Gastroesophageal sphincter (tissue), 4 donors: ENCODE results near the gene FBL. TPM values are rescaled to one million over a fixed set of nuclear protein-coding genes. Genes with fewer than 3 reads are reported as not detected.

Source experiments
- ATAC-seq: fragments of 150-250 bp; one replicate; pipeline ENCODE4 v1.9.1; 2016; ENCODE audit warnings: mild to moderate bottlenecking, moderate library complexity
- H3K27ac ChIP-seq, 4 donors: fragments of 200-600 bp; sonication (generic) in 3 of 4; 1 replicate in 3 of 4; 2 replicates in 1 of 4; pipeline ENCODE4 v1.5.1; 2016 to 2019
- H3K27me3 ChIP-seq: fragments of 200-600 bp; sonication (generic); one replicate; pipeline ENCODE4 v1.5.1; 2019
- H3K36me3 ChIP-seq, 2 donors: fragments of 200-600 bp; sonication (generic); one replicate each; pipeline ENCODE4 v1.5.1; 2019; ENCODE audit warnings: control low read depth in 1 of 2
- H3K4me1 ChIP-seq, 3 donors: fragments of 200-600 bp; sonication (generic); 1 replicate in 2 of 3; 2 replicates in 1 of 3; pipeline ENCODE4 v1.5.1; 2016 to 2019; ENCODE audit warnings: control low read depth in 2 of 3
- H3K4me3 ChIP-seq, 2 donors: fragments of 200-600 bp; sonication (generic); one replicate each; pipeline ENCODE4 v1.5.1; 2019; ENCODE audit warnings: mild to moderate bottlenecking in 1 of 2, moderate library complexity in 1 of 2
- H3K9me3 ChIP-seq, 3 donors: fragments of 200-600 bp; sonication (generic); one replicate each; pipeline ENCODE4 v1.5.1; 2017 to 2019; ENCODE audit warnings: control low read depth in 2 of 3
- EP300 ChIP-seq: sonication (generic); formaldehyde crosslinking; IDR thresholded peaks from one replicate; pipeline ENCODE4 v1.6.1; 2017; ENCODE audit warnings: antibody characterized with exemption, mild to moderate bottlenecking
- POLR2A ChIP-seq, 2 donors: fragments of 450-650 bp; IDR thresholded peaks; one replicate each; pipeline ENCODE4 v1.6.1; 2017; ENCODE audit warnings: antibody characterized with exemption in 2 of 2, mild to moderate bottlenecking in 2 of 2, moderate library complexity in 1 of 2
- POLR2AphosphoS5 ChIP-seq: sonication (generic); formaldehyde crosslinking; IDR thresholded peaks from one replicate; pipeline ENCODE4 v1.6.1; 2017; ENCODE audit warnings: antibody characterized with exemption
- WGBS, 2 donors: methylation state at CpG; one replicate each; pipeline ENCODE4 v1.1.5; 2018; ENCODE audit warnings: low coverage in 1 of 2; 5-methylcytosine and 5-hydroxymethylcytosine counted together
- total RNA-seq, 4 donors: library from RNA; depleted of rRNA; stranded (reverse); fragments of >200 nt; gene quantifications; one replicate each; pipeline ENCODE4 v1.1.0, GENCODE V29; 2016
- TF ChIP-seq, protein P1 (sequence below), 4 experiments: fragments of 200-600 bp in 2 of 4; fragments of 450-650 bp in 2 of 4; sonication (generic) in 1 of 4; IDR thresholded peaks; one replicate each; pipeline ENCODE4 v1.5.1; 2017 to 2019; ENCODE audit warnings: antibody characterized with exemption in 4 of 4, mild to moderate bottlenecking in 2 of 4, moderate library complexity in 2 of 4

The FBL gene
- total RNA-seq, 4 donors from 2014 or later, result 72.5 to 105 (median 89.1) TPM

DNA sequence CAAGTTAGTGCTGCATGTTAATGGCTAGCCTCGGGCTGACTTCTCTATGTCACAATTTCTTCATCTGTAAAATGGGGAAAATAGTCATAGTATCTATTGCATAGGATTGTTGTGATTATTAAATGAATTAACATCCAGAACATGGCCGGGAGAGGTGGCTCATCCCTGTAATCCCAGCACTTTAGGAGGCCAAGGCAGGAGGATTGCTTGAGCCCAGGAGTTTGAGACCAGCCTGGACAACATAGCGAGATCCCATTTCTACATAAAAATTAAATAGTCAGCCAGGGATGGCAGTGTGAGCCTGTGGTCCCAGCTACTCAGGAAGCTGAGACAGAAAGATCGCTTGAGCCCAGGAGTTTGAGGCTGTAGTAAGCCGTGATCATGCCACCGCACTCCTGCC, 21.8 kb upstream of the FBL start:
- no peak overlapping the region for H3K4me3 ChIP-seq
- 86 to 95% methylated on average over 4 to 5 of the region's 6 CpGs for WGBS, 2 donors
- H3K9me3 ChIP-seq, result no peaks in the 10 kb centered on the region

DNA sequence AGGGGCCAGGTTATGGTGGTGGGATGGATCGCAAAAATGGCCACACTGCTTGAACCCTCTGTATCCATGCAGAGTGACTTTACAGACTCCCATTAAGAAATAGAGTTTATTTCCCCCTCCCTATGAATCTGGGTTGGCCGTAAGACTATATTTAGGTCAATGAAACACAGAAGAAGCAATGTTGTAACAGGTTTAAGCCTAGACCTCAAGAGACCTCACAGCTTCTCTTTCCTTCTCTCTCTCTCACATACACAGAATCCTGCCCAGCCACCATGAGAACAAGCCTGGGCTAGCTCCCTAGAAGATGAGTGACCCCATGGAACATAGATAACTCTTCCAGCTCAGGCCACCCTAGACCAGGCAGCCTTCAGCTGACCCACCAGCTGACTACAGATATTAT, 21.0 kb upstream of the FBL start:
- TF ChIP-seq EP300 (no peak), POLR2A (IDR thresholded peaks at IDR 0.05) (no peak), POLR2AphosphoS5 (no peak)
- TF ChIP-seq, protein P1, sequence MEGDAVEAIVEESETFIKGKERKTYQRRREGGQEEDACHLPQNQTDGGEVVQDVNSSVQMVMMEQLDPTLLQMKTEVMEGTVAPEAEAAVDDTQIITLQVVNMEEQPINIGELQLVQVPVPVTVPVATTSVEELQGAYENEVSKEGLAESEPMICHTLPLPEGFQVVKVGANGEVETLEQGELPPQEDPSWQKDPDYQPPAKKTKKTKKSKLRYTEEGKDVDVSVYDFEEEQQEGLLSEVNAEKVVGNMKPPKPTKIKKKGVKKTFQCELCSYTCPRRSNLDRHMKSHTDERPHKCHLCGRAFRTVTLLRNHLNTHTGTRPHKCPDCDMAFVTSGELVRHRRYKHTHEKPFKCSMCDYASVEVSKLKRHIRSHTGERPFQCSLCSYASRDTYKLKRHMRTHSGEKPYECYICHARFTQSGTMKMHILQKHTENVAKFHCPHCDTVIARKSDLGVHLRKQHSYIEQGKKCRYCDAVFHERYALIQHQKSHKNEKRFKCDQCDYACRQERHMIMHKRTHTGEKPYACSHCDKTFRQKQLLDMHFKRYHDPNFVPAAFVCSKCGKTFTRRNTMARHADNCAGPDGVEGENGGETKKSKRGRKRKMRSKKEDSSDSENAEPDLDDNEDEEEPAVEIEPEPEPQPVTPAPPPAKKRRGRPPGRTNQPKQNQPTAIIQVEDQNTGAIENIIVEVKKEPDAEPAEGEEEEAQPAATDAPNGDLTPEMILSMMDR (IDR thresholded peaks at IDR 0.05), result no peak
- H3K36me3 ChIP-seq, result no peaks in the 10 kb centered on the region
- H3K27me3 ChIP-seq, result peaks cover 16% of the 10 kb centered on the region
- no peaks in the 10 kb centered on the region for H3K9me3 ChIP-seq
- 88 to 100% methylated on average over 1 to 2 of the region's 2 CpGs for WGBS, 2 donors
- no peak overlapping the region for H3K27ac ChIP-seq
- H3K4me1 ChIP-seq, result no peaks in the 10 kb centered on the region
- no peak overlapping the region for H3K4me3 ChIP-seq
- ATAC-seq, result no peak

More for the DNA sequence above, 21.8 kb upstream of the FBL start:
- Histone ChIP-seq H3K27ac (no peak overlapping the region), H3K36me3 (no peaks in the 10 kb centered on the region), H3K4me1 (no peaks in the 10 kb centered on the region), H3K27me3 (peaks cover 15% of the 10 kb centered on the region)
- TF ChIP-seq EP300 (no peak), POLR2A (IDR thresholded peaks at IDR 0.05) (no peak), POLR2AphosphoS5 (no peak)
- TF ChIP-seq, protein P1 (IDR thresholded peaks at IDR 0.05), result no peak
- no peak for ATAC-seq

DNA sequence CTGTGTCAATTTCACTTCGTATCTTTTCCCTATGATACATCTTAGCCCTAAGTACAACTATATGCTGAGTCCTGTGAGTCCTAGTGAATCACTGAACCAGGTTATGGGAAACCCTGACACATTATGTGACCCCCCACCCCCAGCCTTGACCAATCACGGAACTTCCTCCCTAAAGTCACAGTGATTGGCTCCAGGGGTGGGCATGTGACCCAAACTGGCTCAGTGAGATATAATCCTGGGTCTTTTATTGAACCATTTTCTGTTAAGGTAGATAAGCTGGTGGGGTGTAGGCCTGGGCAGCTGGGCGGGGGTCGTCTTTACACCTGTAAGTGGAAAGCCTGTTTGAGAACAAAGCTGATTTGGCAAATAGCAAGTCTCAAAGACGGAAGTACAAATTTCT, 19.8 kb upstream of the FBL start:
- Histone ChIP-seq H3K27me3 (peaks cover 16% of the 10 kb centered on the region), H3K36me3 (no peaks in the 10 kb centered on the region), H3K9me3 (no peaks in the 10 kb centered on the region), H3K4me1 (no peaks in the 10 kb centered on the region), H3K27ac (no peak overlapping the region), H3K4me3 (no peak overlapping the region)
- TF ChIP-seq, protein P1 (IDR thresholded peaks at IDR 0.05), result no peak
- no peak for TF ChIP-seq POLR2A (IDR thresholded peaks at IDR 0.05)
- no peak for TF ChIP-seq EP300
- no peak for ATAC-seq
- WGBS, 2 donors, result 82 to 85% methylated on average over 5 of the region's 5 CpGs

DNA sequence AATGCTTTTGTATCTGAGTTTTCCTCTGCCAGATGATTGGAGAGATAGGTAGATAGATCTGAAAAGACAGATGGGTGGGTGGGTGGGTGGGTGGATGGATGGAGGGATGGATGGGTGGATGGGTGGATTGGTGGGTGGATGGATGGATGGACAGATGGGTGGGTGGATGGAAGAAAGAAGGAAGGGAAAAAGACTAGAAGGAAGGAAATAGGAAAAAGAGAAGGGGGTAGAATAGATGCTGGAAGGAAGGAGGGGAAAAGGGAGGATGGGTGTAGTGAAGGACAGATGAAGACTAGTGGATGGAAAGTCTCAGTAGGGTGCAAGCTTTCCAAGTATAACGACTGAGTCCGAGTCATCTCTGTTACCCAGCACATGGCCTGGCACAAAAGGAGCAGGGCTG, 19.0 kb upstream of the FBL start:
- no peaks in the 10 kb centered on the region for H3K9me3 ChIP-seq
- H3K27me3 ChIP-seq, result peaks cover 16% of the 10 kb centered on the region
- H3K4me3 ChIP-seq, result no peak overlapping the region
- no peaks in the 10 kb centered on the region for H3K36me3 ChIP-seq
- TF ChIP-seq POLR2AphosphoS5 (no peak), POLR2A (IDR thresholded peaks at IDR 0.05) (no peak), EP300 (no peak)
- TF ChIP-seq, protein P1 (IDR thresholded peaks at IDR 0.05), result no peak
- 86% methylated on average over 2 of the region's 2 CpGs; no CpG with 5 or more reads in 1 of the 2 donors for WGBS, 2 donors
- no peak for ATAC-seq
- no peak overlapping the region for H3K27ac ChIP-seq
- no peaks in the 10 kb centered on the region for H3K4me1 ChIP-seq

DNA sequence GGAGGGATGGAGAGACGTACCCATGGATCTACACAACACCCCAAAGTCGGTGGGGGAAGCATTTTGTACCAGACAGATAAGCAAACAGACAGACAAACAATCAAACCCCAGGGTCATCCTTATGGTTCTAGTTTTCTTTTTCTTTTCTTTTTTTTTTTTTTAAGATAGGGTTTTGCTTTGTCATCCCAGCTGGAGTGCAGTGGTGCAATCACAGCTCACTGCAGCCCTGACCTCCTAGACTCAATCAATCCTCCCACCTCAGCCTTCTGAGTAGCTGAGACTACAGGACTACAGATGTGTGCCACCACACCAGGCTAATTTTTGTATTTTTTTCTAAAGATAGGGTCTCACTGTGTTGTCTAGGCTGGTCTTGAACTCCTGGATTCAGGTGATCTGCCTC, 17.9 kb upstream of the FBL start:
- H3K36me3 ChIP-seq, result no peaks in the 10 kb centered on the region
- TF ChIP-seq POLR2A (IDR thresholded peaks at IDR 0.05) (no peak), POLR2AphosphoS5 (no peak), EP300 (no peak)
- TF ChIP-seq, protein P1 (IDR thresholded peaks at IDR 0.05), result no peak
- H3K27me3 ChIP-seq, result peaks cover 16% of the 10 kb centered on the region
- no peak for ATAC-seq
- WGBS, 2 donors, result 56 to 91% methylated on average over 2 of the region's 2 CpGs
- no peaks in the 10 kb centered on the region for H3K4me1 ChIP-seq
- H3K4me3 ChIP-seq, result no peak overlapping the region
- H3K27ac ChIP-seq, result no peak overlapping the region
- H3K9me3 ChIP-seq, result no peaks in the 10 kb centered on the region
